Astrocyte (in vitro differentiated cells and primary cell): ENCODE data around the gene PAMR1.

Source experiments
- EZH2 ChIP-seq: IDR thresholded peaks from 2 replicates; pipeline ENCODE4 v1.6.1; 2012; ENCODE audit warnings: mild to moderate bottlenecking, low read length, inconsistent platforms; ENCODE audit not compliant: insufficient read depth
- TF ChIP-seq, protein P1 (sequence below): IDR thresholded peaks from 2 replicates; pipeline ENCODE4 v1.5.1; 2011; ENCODE audit warnings: low read depth, mild to moderate bottlenecking, inconsistent platforms, low read length, moderate library complexity; ENCODE audit not compliant: insufficient read depth

DNA sequence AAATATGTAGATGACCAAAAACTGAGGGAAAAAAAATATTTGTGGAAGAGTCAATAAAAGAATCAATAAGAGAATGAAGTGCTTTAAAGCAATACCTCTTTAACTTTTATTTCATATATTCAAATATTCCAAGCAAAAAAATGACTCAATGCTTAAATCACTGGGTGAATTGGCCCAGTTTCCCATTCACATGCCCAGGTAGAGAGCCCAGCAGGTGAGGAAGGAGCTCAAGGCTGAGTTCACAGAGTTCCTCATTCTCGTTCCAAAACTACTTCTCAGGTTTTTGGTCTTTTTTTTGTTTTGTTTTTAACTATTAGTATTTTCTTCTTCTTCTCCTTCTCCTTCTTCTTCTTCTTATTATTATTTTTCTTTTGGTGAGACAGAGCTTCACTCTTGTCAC is 136.3 kb downstream of the PAMR1 start:
- TF ChIP-seq EZH2 = no peak
- TF ChIP-seq, protein P1, sequence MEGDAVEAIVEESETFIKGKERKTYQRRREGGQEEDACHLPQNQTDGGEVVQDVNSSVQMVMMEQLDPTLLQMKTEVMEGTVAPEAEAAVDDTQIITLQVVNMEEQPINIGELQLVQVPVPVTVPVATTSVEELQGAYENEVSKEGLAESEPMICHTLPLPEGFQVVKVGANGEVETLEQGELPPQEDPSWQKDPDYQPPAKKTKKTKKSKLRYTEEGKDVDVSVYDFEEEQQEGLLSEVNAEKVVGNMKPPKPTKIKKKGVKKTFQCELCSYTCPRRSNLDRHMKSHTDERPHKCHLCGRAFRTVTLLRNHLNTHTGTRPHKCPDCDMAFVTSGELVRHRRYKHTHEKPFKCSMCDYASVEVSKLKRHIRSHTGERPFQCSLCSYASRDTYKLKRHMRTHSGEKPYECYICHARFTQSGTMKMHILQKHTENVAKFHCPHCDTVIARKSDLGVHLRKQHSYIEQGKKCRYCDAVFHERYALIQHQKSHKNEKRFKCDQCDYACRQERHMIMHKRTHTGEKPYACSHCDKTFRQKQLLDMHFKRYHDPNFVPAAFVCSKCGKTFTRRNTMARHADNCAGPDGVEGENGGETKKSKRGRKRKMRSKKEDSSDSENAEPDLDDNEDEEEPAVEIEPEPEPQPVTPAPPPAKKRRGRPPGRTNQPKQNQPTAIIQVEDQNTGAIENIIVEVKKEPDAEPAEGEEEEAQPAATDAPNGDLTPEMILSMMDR = no peak
